ENCODE measurements around the gene MPST. TPM values are rescaled to one million over a fixed set of nuclear protein-coding genes. Genes with fewer than 3 reads are reported as not detected.

The MPST gene
- total RNA-seq, 4 donors from 2014 or later: 37.1 to 152 (median 84.1) TPM

DNA sequence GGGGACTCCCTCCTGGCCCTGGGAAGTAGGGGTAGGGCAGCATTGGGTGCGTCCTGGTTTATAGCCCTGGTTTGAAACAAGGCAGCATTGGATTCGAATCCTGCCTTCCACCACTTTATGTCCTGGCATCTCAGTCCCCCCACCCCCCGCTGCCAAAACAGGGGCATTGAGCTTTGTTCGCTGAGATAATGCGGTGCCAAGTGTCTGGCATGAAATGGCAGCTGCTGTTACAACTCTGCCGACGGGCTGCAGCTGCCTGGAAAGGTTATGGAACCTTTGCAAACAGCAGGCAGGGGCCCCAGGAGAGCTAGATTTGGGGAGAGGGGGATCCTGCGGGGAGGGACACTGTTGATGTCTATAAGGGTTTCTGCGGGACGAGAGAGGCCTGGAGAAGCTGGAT, 2.2 kb upstream of the MPST start:
- peak overlapping the region; percentile 1 to 31 for H3K27ac ChIP-seq
- intact Hi-C loops (cut with DNase I; ENCODE audit: low total_unique reads): no loop called here

DNA sequence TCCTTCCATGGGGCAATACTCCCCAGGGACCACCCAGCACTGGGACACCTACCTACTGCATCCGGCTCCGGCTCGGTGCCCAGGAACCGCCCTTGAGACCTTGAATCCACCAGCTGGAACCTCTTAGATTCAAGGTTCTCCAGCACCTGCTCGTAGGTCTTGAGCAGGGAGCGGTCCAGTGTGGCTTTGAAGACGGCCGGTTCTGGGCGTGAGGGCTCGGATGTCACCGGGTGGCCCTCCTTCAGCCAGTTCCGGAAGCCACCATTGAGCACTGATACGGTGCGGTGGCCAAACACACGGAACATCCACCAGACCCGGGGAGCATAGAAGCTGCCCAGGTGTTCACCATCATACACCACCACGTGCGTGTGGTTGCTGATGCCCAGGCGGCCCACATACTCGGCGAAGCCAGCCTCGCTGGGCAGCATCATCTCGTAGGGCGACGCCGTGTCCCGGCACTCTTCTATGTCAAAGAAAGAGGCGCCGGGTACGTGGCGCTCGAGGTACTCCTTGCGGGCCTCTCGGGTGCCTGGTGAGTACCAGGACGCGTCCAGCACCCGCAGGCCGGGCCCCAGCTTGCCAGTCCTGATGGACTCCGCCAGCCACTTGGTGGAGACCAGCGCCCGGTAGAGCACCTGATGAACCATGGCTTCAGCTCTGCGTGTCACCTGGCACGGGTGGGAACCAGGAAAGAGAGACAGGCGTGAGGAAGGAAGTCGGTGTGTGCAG, 1.3 kb upstream of the MPST start:
- peak overlapping the region; percentile 90 for H3K27ac ChIP-seq
- no peaks in the 10 kb centered on the region for H3K9me3 ChIP-seq
- TF ChIP-seq POLR2A (IDR thresholded peaks at IDR 0.05): no peak
- TF ChIP-seq, protein P1, sequence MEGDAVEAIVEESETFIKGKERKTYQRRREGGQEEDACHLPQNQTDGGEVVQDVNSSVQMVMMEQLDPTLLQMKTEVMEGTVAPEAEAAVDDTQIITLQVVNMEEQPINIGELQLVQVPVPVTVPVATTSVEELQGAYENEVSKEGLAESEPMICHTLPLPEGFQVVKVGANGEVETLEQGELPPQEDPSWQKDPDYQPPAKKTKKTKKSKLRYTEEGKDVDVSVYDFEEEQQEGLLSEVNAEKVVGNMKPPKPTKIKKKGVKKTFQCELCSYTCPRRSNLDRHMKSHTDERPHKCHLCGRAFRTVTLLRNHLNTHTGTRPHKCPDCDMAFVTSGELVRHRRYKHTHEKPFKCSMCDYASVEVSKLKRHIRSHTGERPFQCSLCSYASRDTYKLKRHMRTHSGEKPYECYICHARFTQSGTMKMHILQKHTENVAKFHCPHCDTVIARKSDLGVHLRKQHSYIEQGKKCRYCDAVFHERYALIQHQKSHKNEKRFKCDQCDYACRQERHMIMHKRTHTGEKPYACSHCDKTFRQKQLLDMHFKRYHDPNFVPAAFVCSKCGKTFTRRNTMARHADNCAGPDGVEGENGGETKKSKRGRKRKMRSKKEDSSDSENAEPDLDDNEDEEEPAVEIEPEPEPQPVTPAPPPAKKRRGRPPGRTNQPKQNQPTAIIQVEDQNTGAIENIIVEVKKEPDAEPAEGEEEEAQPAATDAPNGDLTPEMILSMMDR (IDR thresholded peaks at IDR 0.05): no peak
- peak overlapping the region; percentile 85 to 97 for H3K4me3 ChIP-seq
- no peaks in the 10 kb centered on the region for H3K27me3 ChIP-seq
- intact Hi-C loops (cut with DNase I; ENCODE audit: low total_unique reads): no loop called here
- H3K4me1 ChIP-seq: peaks cover 3 to 13% of the 10 kb centered on the region in 2 donors
- no peak for DNase-seq
- no peaks in the 10 kb centered on the region for H3K36me3 ChIP-seq

More for the DNA sequence above, 2.2 kb upstream of the MPST start:
- Histone ChIP-seq H3K27me3 (no peaks in the 10 kb centered on the region), H3K4me3 (no peak overlapping the region), H3K9me3 (no peaks in the 10 kb centered on the region), H3K36me3 (no peaks in the 10 kb centered on the region), H3K4me1 (peaks cover 3 to 13% of the 10 kb centered on the region in 2 donors)
- DNase-seq: no peak
- TF ChIP-seq, protein P1 (IDR thresholded peaks at IDR 0.05): no peak
- no peak for TF ChIP-seq POLR2A (IDR thresholded peaks at IDR 0.05)

DNA sequence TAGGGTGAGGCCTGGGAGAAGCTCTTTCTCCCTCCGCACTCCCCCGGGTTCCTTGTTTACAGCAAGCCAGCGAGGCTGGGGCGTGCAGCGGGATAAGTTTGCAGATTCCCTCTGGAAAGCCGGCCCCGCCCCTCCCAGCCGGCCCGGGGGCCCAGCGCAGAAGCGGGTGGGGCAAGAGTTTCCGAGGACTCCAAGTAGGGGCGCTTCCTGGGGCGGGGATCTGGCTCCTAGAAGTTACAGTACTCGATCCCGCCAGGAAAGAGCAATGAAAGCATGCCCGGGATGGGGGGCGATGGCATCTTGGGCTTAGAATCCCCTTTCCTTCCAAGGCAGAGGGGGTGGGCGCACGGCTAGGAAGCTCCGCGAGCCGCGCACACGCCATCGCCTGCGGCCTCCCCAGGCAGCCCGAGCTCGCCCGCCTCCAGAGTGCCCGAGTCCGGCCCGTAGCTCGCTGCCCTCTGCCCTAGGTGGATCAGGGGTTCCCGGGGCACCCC, 680 bp upstream of the MPST start:
- Histone ChIP-seq H3K36me3 (no peaks in the 10 kb centered on the region), H3K27ac (peak overlapping the region; percentile 90), H3K27me3 (no peaks in the 10 kb centered on the region), H3K9me3 (no peaks in the 10 kb centered on the region), H3K4me3 (peak overlapping the region; percentile 85 to 97), H3K4me1 (peaks cover 3 to 13% of the 10 kb centered on the region in 2 donors)
- TF ChIP-seq POLR2A (IDR thresholded peaks at IDR 0.05): no peak
- TF ChIP-seq, protein P1 (IDR thresholded peaks at IDR 0.05): no peak
- intact Hi-C loops (cut with DNase I; ENCODE audit: low total_unique reads): no loop called here
- peak; percentile 78 to 79 for DNase-seq

DNA sequence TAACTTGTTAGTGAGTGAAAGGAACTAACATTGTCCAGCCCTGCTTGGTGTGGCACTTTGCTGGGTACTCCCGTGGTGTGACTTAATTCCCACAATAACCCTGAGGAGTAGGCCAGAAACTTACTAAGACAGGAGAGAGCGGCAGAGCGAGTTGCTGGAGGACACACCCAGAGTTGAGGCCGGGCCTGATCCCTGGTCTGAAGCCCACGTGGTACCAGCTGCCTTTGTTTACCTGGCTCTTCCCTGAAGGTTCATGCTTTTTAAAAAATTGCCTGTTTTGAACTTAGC, 594 bp downstream of the MPST start:
- H3K4me1 ChIP-seq: peaks cover 3 to 13% of the 10 kb centered on the region in 2 donors
- no peaks in the 10 kb centered on the region for H3K27me3 ChIP-seq
- TF ChIP-seq POLR2A (IDR thresholded peaks at IDR 0.05): no peak
- TF ChIP-seq, protein P1 (IDR thresholded peaks at IDR 0.05): no peak
- no peaks in the 10 kb centered on the region for H3K36me3 ChIP-seq
- intact Hi-C loops (cut with DNase I; ENCODE audit: low total_unique reads): no loop called here
- H3K9me3 ChIP-seq: no peaks in the 10 kb centered on the region
- H3K27ac ChIP-seq: peak overlapping the region; percentile 90
- peak overlapping the region; percentile 85 to 97 for H3K4me3 ChIP-seq
- DNase-seq: peak in 1 of 2 donors; percentile 27

DNA sequence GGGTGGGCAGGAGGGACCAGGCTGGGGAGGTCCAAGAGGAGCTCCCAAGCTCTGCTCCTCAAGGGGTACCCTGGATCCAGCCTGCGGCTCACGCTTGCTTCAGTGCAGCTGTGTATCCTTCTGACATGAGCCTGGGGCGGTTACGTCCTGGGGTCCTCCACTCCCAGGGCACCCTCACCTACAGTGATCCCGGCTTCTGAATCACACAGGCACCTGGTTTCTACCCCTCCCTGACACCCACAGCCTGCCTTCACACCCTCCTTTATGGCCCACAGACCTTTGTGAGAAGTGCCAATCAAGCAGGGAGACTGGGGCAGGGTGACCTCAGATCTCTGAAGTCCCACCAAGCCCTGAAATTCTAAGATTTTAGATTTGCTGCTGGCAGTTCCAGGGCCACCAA, 1.5 kb downstream of the MPST start:
- Histone ChIP-seq H3K27ac (peak overlapping the region in 1 of 2 donors; percentile 90), H3K4me3 (no peak overlapping the region)
- intact Hi-C loops (cut with DNase I; ENCODE audit: low total_unique reads): no loop called here

More for the DNA sequence above, 1.5 kb downstream of the MPST start:
- TF ChIP-seq POLR2A (IDR thresholded peaks at IDR 0.05): no peak
- TF ChIP-seq, protein P1 (IDR thresholded peaks at IDR 0.05): no peak
- no peak for DNase-seq
- no peaks in the 10 kb centered on the region for H3K27me3 ChIP-seq
- H3K9me3 ChIP-seq: no peaks in the 10 kb centered on the region
- H3K36me3 ChIP-seq: no peaks in the 10 kb centered on the region
- H3K4me1 ChIP-seq: peaks cover 3 to 13% of the 10 kb centered on the region in 2 donors
